Activated CD4-positive, alpha-beta memory T cell treated with anti-CD3 and anti-CD28 coated beads, Interleukin-2, amount 10 ng/mL, durations not matched to agents 7 days and 5 days (primary cell): ENCODE measurements around the gene COPE. TPM values are rescaled to one million over a fixed set of nuclear protein-coding genes. Genes with fewer than 3 reads are reported as not detected.
"Not testable (repeated sequence)": the region's sequence is repeated elsewhere in the genome, so short reads cannot be mapped to it uniquely, and the experiment has no call there.

Experiments
- CTCF ChIA-PET: fragments of 350-600 bp; sonication (Branson Sonifier 250); formaldehyde crosslinking; loops from one replicate; lab custom pipeline; 2021; ENCODE audit warnings: antibody characterized with exemption, inconsistent platforms; lab: Charles Lee
- POLR2A ChIA-PET: fragments of 350-600 bp; sonication (Branson Sonifier 250); formaldehyde crosslinking; loops from one replicate; lab custom pipeline; 2021; ENCODE audit warnings: antibody characterized with exemption; lab: Charles Lee
- DNase-seq: peaks from one replicate; pipeline ENCODE4 v3.0.0-alpha.2; 2020
- H3K27ac Mint-ChIP-seq: one replicate; pipeline ENCODE4 v1.8.0; 2021; ENCODE audit warnings: mild to moderate bottlenecking, mixed read lengths
- H3K27me3 Mint-ChIP-seq: one replicate; pipeline ENCODE4 v1.8.0; 2021; ENCODE audit warnings: mixed read lengths
- H3K36me3 Mint-ChIP-seq: one replicate; pipeline ENCODE4 v1.8.0; 2021; ENCODE audit warnings: low read depth, mixed read lengths
- H3K4me1 Mint-ChIP-seq: one replicate; pipeline ENCODE4 v1.8.0; 2021; ENCODE audit warnings: mixed read lengths
- H3K4me3 Mint-ChIP-seq: one replicate; pipeline ENCODE4 v1.8.0; 2021; ENCODE audit warnings: mild to moderate bottlenecking, mixed read lengths
- H3K9me3 Mint-ChIP-seq: one replicate; pipeline ENCODE4 v1.8.0; 2021; ENCODE audit warnings: mixed read lengths
- total RNA-seq, 2 experiments: library from RNA; stranded (reverse); gene quantifications; one replicate each; pipeline ENCODE4 v1.2.3, GENCODE V29; 2021

The COPE gene
- total RNA-seq, 2 experiments from 2014 or later = 274 to 278 TPM

DNA sequence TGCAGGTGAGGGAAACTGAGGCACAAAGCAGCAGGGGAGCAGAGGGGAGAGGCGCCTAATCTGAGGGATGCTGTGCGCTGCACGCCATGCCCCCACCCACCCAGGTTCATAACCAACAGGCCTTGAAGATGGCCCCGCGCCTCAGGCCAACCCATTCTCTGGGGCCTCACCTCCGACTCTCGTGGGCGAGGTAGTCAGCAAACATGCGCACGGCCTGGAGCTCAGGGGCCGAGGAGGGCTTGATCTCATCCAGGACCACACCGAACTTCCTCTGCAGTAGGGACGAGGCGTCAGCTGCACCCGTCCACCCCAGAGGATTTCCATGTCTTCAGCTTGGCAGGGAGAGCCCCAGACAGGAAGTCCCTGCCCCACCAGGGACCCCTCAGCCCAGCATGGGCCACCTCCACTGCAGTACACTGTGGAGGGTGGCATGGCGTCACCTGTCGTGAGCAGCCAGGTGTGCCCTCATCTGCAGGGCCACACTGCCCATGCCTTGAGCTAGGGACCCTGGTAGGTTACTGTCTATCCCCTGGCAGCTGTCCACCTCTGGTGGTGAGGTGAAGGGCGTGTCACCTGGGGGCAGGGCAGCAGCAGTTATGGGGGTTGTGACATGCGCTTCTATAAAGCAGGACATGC, 8.3 kb downstream of the COPE start:
- Mint-ChIP-seq H3K9me3 (no peaks in the 10 kb centered on the region), H3K4me3 (no peak overlapping the region), H3K4me1 (peaks cover 7% of the 10 kb centered on the region), H3K27me3 (no peaks in the 10 kb centered on the region), H3K36me3 (peaks cover 29% of the 10 kb centered on the region), H3K27ac (no peak overlapping the region)
- ChIA-PET POLR2A (interaction anchor here (1.0 kb wide), 1 partner anchor 8 kb away, joined by 3 read pairs; the partner anchor contains the start of genes COPE and DDX49), CTCF (no interaction called here)
- no peak for DNase-seq

DNA sequence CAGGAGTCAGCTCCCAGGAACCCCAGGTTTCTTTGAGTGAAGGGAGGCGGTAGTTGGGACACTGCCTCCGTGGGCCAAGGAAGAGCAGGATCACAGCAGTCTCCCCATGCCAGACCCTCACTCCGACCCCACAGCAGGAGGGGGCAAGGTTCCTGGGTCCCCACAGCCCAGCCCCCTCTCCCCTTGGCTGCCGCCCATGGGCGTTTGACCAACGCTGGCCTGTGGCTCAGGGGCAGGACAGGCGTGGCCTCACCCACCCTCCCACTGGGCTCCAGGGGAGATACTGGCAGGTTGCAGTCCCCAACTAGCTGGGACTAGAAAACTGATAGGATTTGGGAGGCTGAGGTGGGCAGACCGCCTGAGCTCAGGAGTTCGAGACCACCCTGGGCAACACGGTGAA, 9.2 kb downstream of the COPE start:
- H3K4me3 Mint-ChIP-seq = no peak overlapping the region
- H3K9me3 Mint-ChIP-seq = no peaks in the 10 kb centered on the region
- H3K4me1 Mint-ChIP-seq = peaks cover under 1% of the 10 kb centered on the region
- H3K36me3 Mint-ChIP-seq = peaks cover 25% of the 10 kb centered on the region
- no peak overlapping the region for H3K27ac Mint-ChIP-seq
- H3K27me3 Mint-ChIP-seq = no peaks in the 10 kb centered on the region
- CTCF ChIA-PET = no interaction called here
- no peak for DNase-seq
- POLR2A ChIA-PET = interaction anchor here (1.3 kb wide), 1 partner anchor 9 kb away, joined by 7 read pairs; the partner anchor contains the start of genes COPE and DDX49

DNA sequence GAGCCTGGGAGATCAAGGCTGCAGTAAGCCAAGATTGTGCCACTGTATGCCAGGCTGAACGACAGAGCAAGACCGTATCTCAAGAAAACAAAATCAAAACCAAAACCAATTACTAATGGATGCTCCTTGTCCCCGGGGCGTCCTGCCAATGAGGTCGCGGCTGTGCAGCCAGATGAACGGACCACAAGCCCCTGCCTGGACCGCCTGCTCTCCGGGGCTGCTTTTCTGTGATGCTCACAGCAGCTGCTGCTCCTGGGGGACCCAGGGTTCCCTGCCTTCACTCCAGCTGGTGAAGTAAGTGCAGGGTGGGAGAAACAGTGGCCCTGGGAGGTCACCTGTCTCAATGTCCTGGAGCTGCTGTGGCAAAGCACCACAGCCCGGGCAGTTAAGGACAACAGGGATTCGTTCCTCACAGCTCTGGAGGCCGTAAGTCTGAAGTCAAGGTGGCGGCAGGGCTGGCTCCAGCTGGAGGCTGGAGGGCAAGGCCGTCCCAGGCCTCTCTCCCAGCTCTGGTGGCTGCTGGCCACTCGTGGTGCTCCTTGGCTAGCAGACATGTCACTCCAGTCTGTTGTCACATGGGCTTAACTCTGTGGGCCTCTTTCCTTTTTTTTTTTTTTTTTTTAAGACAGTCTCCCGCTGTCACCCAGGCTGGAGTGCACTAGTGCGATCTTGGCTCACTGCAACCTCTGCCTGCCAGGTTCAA, 10.1 kb downstream of the COPE start:
- H3K4me3 Mint-ChIP-seq = no peak overlapping the region
- POLR2A ChIA-PET = interaction anchor here (1.2 to 1.3 kb wide), 2 partner anchors 8 to 10 kb away, joined by 3 to 7 read pairs; partner anchors contain the start of genes COPE and DDX49
- no peak overlapping the region for H3K27ac Mint-ChIP-seq
- no peaks in the 10 kb centered on the region for H3K4me1 Mint-ChIP-seq
- CTCF ChIA-PET = interaction anchor here (1.3 kb wide), 1 partner anchor 62 kb away, joined by 3 read pairs; no protein-coding TSS in a partner anchor
- H3K27me3 Mint-ChIP-seq = no peaks in the 10 kb centered on the region
- no peak for DNase-seq
- H3K36me3 Mint-ChIP-seq = peaks cover 24% of the 10 kb centered on the region
- H3K9me3 Mint-ChIP-seq = no peaks in the 10 kb centered on the region

DNA sequence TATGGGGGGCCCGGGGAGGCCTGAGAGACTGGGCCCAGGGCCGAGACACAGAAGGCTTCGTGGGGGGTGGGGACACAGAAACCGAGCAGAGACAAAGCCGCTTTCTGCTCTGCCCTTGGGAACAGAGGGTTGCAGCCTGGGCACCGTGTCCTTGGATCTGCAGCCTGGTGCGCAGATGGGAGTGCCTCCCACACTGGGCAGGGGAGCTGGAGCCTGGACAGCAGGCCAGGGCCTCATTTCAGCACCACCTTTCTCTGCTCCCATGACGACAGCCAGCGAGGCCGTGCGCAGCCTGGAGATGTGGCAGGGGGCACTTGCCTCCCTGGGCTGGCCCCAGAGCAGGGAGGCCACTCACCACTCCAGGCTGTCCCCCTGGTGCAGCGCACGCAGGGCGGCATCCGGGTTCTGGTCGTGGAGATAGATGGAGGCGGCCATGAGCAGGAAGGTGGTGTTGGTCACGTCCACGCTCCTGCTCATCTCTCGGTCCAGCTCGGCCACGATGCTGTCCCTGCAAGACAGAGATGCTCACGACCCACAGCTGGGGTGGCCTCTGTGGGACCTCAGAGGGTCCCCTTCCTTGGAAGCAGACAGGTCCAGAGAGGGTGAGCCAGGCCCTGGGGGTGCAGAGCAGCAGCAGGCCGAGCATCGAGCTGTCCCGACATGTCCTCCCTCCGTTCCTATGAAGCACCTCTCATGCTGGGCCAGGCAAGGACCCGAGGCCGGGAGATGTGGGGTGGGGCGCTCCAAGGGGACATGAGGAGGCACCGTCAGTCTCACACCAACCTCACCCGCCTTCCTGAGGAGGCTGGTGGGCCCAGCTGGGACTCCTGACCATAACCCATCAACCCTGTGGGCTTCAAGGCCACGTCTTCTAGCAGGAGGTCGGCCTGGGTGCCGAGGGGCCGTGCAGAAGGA, 12.3 kb downstream of the COPE start:
- DNase-seq = no peak
- peaks cover 13% of the 10 kb centered on the region for H3K36me3 Mint-ChIP-seq
- no peaks in the 10 kb centered on the region for H3K9me3 Mint-ChIP-seq
- ChIA-PET POLR2A (interaction anchor here (0.9 kb wide), 1 partner anchor 11 kb away, joined by 4 read pairs; no protein-coding TSS in a partner anchor), CTCF (no interaction called here)
- H3K27ac Mint-ChIP-seq = no peak overlapping the region
- no peaks in the 10 kb centered on the region for H3K4me1 Mint-ChIP-seq
- no peak overlapping the region for H3K4me3 Mint-ChIP-seq
- no peaks in the 10 kb centered on the region for H3K27me3 Mint-ChIP-seq

DNA sequence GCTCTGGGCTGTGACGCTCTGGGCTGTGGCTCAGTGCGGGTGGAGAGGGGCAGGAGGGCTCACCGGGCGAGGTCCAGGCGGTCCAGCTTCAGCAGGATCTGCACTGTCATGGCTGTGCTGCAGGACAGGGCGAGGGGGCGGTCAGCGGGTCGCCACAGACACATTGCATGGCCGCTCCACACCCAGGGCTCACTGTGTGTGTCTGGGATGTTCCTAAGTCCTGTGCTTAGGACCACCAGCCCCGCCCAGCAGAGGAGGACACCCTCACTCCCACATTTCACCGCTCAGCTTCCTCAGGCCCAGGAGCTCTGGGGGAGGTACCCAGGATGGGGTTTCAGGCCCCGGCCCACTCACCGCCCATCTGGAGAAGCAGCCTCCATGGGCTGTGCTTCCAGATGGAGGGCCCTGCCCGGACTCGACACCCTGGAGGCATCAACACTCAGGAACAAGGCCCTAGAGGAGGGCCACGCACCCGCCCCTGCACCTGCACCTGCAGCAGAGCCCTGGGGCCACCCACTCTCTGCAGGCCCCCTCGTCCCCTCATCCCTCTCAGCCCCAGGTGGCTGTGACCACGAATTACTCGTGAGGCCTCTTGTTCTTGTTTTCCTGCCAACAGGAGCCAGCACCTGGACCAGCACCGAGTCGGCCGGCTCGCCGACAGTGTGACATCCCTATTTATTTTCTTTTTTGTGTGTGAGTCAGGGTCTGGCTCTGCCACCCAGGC, 13.5 kb downstream of the COPE start:
- H3K36me3 Mint-ChIP-seq = peaks cover 13% of the 10 kb centered on the region
- H3K9me3 Mint-ChIP-seq = no peaks in the 10 kb centered on the region
- no peak overlapping the region for H3K27ac Mint-ChIP-seq
- ChIA-PET POLR2A (interaction anchor here (0.9 kb wide), 1 partner anchor 12 kb away, joined by 4 read pairs; no protein-coding TSS in a partner anchor), CTCF (no interaction called here)
- no peaks in the 10 kb centered on the region for H3K27me3 Mint-ChIP-seq
- no peak for DNase-seq
- no peak overlapping the region for H3K4me3 Mint-ChIP-seq
- H3K4me1 Mint-ChIP-seq = no peaks in the 10 kb centered on the region

DNA sequence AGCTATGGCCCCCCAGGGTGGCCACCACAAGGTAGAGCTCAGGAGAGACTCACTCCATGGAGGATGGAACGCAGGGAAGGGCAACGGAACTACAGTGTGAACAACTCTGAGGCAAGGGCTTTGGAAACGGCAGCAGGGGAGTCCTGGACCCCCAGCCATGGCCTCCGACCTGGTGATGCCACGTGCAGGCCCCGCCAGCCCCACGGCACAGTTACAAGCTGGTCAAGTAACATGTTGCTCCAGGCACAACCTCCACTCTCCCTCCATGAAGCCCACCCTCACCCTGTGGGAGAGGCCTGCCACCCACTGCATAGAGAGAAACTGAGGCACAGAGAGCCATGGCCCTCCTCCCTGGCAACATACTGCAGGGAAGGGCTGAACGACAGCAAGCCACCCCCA, 14.1 kb downstream of the COPE start:
- no peak for DNase-seq
- CTCF ChIA-PET = no interaction called here
- Mint-ChIP-seq H3K27me3 (no peaks in the 10 kb centered on the region), H3K9me3 (no peaks in the 10 kb centered on the region), H3K27ac (no peak overlapping the region), H3K4me1 (no peaks in the 10 kb centered on the region), H3K4me3 (no peak overlapping the region), H3K36me3 (peaks cover 13% of the 10 kb centered on the region)
- POLR2A ChIA-PET = no interaction called here

DNA sequence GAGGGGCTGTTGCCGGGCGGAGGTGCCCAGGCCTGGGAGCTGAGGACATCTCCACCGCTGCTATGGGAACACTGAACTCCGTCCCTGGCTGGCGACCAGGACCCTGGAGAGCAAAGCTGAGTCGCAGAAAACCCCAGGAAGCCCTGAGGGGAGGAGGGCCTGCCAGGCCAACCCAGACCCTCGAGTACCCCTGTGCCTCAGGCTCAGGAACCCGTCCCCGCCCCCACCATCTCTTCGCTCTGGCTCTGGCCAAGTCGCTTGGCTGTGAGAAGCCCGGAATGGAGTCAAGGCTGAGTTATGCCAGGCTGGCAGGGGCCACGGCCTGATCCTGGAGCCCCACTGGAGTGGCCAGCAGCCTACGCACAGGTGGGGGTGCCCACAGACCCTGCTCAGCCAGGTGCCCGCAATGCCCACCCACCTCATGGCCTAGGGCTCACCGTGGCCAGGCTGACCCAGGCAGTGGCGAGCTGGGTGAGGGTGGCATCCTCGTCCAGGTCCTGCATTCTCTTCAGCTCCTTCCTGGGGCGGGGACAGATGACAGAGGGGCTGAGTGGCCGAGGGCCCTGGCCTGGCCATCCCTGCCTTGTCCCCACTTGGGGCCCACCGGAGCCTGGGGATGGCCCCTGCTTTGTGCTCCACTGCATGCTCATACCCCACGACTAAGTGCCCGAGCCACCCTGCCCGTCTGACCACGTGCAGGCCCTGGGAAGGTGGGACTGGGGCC, 14.7 kb downstream of the COPE start:
- H3K27ac Mint-ChIP-seq = no peak overlapping the region
- no peaks in the 10 kb centered on the region for H3K4me1 Mint-ChIP-seq
- POLR2A ChIA-PET = no interaction called here
- no peaks in the 10 kb centered on the region for H3K9me3 Mint-ChIP-seq
- DNase-seq = no peak
- H3K27me3 Mint-ChIP-seq = no peaks in the 10 kb centered on the region
- H3K4me3 Mint-ChIP-seq = no peak overlapping the region
- H3K36me3 Mint-ChIP-seq = peaks cover 9% of the 10 kb centered on the region
- CTCF ChIA-PET = no interaction called here

DNA sequence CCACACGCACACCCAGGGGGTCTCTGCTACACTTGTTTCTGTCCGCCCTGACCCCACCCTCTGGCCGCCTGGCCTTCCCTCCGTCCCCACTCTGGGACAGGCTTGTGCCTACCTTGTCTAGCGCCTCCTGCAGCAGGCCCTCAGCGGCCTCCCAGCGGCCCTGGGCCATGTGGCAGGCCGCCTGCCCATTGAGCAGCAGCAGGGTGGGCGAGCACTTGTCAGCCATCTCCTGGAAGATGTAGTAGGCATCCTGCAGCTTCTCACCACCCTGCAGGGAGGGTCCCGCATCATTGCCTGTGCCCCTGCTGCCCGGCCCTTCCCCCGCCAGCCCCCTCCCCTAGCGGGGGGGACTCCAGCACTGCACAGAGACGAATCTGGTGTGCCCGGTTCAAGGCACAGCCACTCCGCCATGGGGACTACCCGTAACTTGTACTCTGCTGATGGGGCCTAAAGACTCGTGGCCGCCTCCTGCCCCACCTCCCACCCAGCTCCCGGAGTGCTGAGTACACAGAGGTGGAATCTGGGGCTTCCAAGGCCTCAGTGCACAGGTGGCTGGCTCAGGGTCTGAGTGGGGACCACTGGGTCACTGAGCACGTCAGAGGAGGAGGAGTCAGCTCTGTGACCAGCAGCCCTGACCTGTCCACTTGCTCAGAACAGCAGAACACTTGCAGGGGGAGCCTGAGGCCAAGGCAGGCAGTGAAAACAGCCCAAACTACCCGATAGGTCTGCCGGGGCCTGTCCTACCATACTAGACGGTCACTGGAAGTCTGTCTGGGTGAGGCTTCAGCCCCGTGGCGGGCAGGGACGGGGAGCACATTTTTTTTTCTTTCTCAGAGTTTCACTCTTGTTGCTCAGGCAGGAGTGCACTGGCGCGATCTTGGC, 15.8 kb downstream of the COPE start:
- no peaks in the 10 kb centered on the region for H3K27me3 Mint-ChIP-seq
- no peak for DNase-seq
- ChIA-PET POLR2A (interaction anchor here (1.1 kb wide), 1 partner anchor 16 kb away, joined by 3 read pairs; the partner anchor contains the start of genes COPE and DDX49), CTCF (no interaction called here)
- no peaks in the 10 kb centered on the region for H3K4me1 Mint-ChIP-seq
- no peaks in the 10 kb centered on the region for H3K9me3 Mint-ChIP-seq
- no peak overlapping the region for H3K27ac Mint-ChIP-seq
- peaks cover 8% of the 10 kb centered on the region for H3K36me3 Mint-ChIP-seq
- no peak overlapping the region for H3K4me3 Mint-ChIP-seq

DNA sequence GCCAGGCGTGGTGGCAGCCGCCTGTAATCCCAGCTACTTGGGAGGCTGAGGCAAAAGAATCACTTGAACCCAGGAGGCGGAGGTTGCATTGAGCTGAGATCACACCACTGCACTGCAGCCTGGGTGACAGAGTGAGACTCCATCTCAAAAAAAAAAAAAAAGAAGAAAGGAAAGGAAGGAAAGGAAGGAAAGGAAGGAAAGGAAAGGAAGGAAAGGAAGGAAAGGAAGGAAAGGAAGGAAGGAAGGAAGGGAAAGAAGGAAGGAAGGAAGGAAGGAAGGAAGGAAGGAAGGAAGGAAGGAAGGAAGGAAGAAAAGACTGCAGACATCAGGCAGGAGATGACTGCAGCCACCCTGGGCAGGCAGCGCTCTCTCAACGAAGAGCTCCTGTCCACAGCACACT, 16.7 kb downstream of the COPE start:
- H3K9me3 Mint-ChIP-seq, CTCF ChIA-PET, H3K27ac Mint-ChIP-seq, H3K4me1 Mint-ChIP-seq, H3K36me3 Mint-ChIP-seq, H3K4me3 Mint-ChIP-seq, DNase-seq, H3K27me3 Mint-ChIP-seq: not testable (repeated sequence)
- POLR2A ChIA-PET = interaction anchor here (1.1 kb wide), 1 partner anchor 17 kb away, joined by 3 read pairs; the partner anchor contains the start of genes COPE and DDX49

DNA sequence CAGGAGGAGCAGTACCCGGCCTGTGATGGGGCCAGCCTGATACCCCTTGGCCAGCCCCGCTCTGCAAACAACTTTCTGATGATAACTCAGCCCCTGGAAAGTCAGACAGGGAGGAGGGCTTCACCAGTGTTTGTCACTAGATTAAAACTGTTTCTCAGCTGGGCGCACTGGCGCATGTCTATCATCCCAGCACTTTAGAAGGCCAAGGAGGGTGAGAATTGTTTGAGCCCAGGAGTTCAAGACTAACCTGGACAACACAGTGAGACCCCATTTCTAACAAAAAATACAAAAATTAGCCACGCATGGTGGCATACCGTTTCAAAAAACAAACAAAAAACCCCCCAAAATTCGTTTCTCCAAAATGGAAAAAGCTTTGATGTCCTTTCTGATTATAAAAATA, 17.7 kb downstream of the COPE start:
- Mint-ChIP-seq H3K36me3 (peaks cover 8% of the 10 kb centered on the region), H3K9me3 (no peaks in the 10 kb centered on the region), H3K4me3 (no peak overlapping the region), H3K27ac (no peak overlapping the region), H3K27me3 (peaks cover 12% of the 10 kb centered on the region), H3K4me1 (peaks cover under 1% of the 10 kb centered on the region)
- CTCF ChIA-PET = no interaction called here
- POLR2A ChIA-PET = no interaction called here
- no peak for DNase-seq

DNA sequence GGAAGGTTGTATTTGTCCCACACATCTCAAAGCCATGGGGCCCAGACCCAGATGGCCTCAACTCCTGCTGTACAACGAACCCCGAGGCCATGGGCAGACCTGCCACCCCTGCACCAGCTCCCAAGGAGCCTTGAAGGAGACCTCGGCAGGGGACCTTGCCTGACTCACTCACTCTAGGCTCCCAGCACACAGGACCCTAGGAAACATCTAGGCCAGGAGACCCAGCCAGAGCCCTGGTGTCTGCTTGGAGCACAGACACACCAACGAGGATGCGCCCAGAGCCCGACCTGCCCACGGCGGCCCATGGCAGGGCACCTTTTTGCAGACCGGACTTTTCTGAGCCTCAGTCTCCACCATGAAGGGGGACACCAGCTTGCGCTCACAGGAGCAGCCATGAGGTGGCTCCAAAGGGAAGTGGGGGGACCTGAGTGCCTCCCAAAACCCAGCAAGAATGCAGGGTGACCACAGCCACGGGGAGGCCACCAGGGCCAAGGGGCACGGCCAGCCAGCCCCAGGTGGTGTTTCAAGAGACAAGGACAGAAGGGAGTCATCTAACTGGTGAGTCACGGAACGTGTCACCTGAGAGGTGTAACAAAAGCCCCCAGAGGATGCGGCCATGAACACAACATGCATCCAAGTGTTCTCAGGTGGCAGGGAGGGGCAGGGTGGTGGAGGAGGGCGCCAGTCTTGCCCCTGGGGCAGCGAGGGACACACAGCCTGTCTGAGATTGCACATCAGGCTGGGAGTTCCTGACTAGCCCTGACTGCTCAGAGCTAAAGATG, 18.3 kb downstream of the COPE start:
- Mint-ChIP-seq H3K4me1 (peaks cover 2% of the 10 kb centered on the region), H3K36me3 (peaks cover 5% of the 10 kb centered on the region), H3K27ac (no peak overlapping the region), H3K4me3 (no peak overlapping the region), H3K9me3 (no peaks in the 10 kb centered on the region), H3K27me3 (peaks cover 14% of the 10 kb centered on the region)
- POLR2A ChIA-PET = no interaction called here
- DNase-seq = no peak
- CTCF ChIA-PET = no interaction called here
